NCI-H2107 treated with DMSO at 0.1 percent for 48 hours (cell line): ENCODE results near the gene EFR3B.

ENCODE experiments used
- DNase-seq: peaks from one replicate; lab custom pipeline; 2025; ENCODE audit not compliant: unreplicated experiment; lab: John Stamatoyannopoulos, UW

EFR3B gene

GRCh38 chr2:25178976-25179375 lies 137.1 kb downstream of the EFR3B start:
- DNase-seq: no peak

- no peak for DNase-seq
Observed at GRCh38 chr2:25184254-25184653, 142.4 kb downstream of the EFR3B start.

GRCh38 chr2:25187729-25188350 lies 146.0 kb downstream of the EFR3B start:
- no peak for DNase-seq

GRCh38 chr2:25188405-25188804 lies 146.5 kb downstream of the EFR3B start:
- no peak for DNase-seq

- DNase-seq: peak; percentile 55
Observed at GRCh38 chr2:25190536-25190935, 148.7 kb downstream of the EFR3B start.

- DNase-seq: no peak
Observed at GRCh38 chr2:25194576-25195122, 152.8 kb downstream of the EFR3B start.

- no peak for DNase-seq
Observed at GRCh38 chr2:25197336-25198208, 155.7 kb downstream of the EFR3B start.

GRCh38 chr2:25198209-25198525 lies 156.3 kb downstream of the EFR3B start:
- DNase-seq: no peak

- DNase-seq: no peak
Observed at GRCh38 chr2:25198576-25198975, 156.7 kb downstream of the EFR3B start.

GRCh38 chr2:25201265-25201664 lies 159.4 kb downstream of the EFR3B start:
- no peak for DNase-seq

GRCh38 chr2:25201794-25202193 lies 159.9 kb downstream of the EFR3B start:
- DNase-seq: no peak

GRCh38 chr2:25202275-25202674 lies 160.4 kb downstream of the EFR3B start:
- DNase-seq: no peak

GRCh38 chr2:25204190-25204838 lies 162.4 kb downstream of the EFR3B start:
- DNase-seq: no peak

GRCh38 chr2:25207078-25207545 lies 165.2 kb downstream of the EFR3B start:
- no peak for DNase-seq
